Thymus (tissue), 11 donors: ENCODE measurements around the gene ATXN1. TPM values are rescaled to one million over a fixed set of nuclear protein-coding genes. Genes with fewer than 3 reads are reported as not detected.

ENCODE experiments used
- DNase-seq, 9 donors: peaks; one replicate each; pipeline ENCODE4 v3.0.0-alpha.2; 2013; ENCODE audit warnings: low spot score in 9 of 9, low read depth in 6 of 9, missing footprints in 1 of 9
- H3K27ac ChIP-seq, 2 donors: one replicate each; pipeline ENCODE4 v1.5.1; 2013; ENCODE audit warnings: control low read depth in 1 of 2, low read depth in 1 of 2, low read length in 1 of 2, mild to moderate bottlenecking in 1 of 2, moderate library complexity in 1 of 2
- H3K27me3 ChIP-seq, 2 donors: one replicate each; pipeline ENCODE4 v1.5.1; 2013; ENCODE audit warnings: low read length in 1 of 2; ENCODE audit not compliant: control insufficient read depth in 2 of 2, insufficient read depth in 1 of 2
- H3K36me3 ChIP-seq, 2 donors: one replicate each; pipeline ENCODE4 v1.5.1; 2013; ENCODE audit warnings: low read length in 1 of 2, mild to moderate bottlenecking in 1 of 2, moderate library complexity in 1 of 2; ENCODE audit not compliant: control insufficient read depth in 2 of 2, insufficient read depth in 2 of 2
- H3K4me1 ChIP-seq, 2 donors: one replicate each; pipeline ENCODE4 v1.5.1; 2013; ENCODE audit warnings: low read length in 2 of 2; ENCODE audit not compliant: control insufficient read depth in 2 of 2, insufficient read depth in 2 of 2
- H3K4me3 ChIP-seq, 2 donors: one replicate each; pipeline ENCODE4 v1.5.1; 2013; ENCODE audit warnings: low read length in 2 of 2, control low read depth in 1 of 2, mild to moderate bottlenecking in 1 of 2
- H3K9me3 ChIP-seq, 2 donors: one replicate each; pipeline ENCODE4 v1.5.1; 2013; ENCODE audit warnings: low read length in 1 of 2, mild to moderate bottlenecking in 1 of 2; ENCODE audit not compliant: control insufficient read depth in 2 of 2, insufficient read depth in 1 of 2
- WGBS: extraction: QIAGEN DNeasy Blood & Tissue Kit; methylation state at CpG from one replicate; pipeline ENCODE4 v1.1.7; 2013; 5-methylcytosine and 5-hydroxymethylcytosine counted together
- polyA plus RNA-seq: library from polyadenylated mRNA; stranded (reverse); fragments of 200-250 nt; gene quantifications from one replicate; pipeline ENCODE4 v1.2.3, GENCODE V29; 2013
- total RNA-seq: library from RNA; stranded (reverse); fragments of 120-200 nt; gene quantifications from one replicate; pipeline ENCODE4 v1.2.4, GENCODE V29; 2013
- donor health status: healthy.

Gene ATXN1
- total and polyA plus RNA-seq, 2 donors = 6.8 to 7.1 TPM

DNA sequence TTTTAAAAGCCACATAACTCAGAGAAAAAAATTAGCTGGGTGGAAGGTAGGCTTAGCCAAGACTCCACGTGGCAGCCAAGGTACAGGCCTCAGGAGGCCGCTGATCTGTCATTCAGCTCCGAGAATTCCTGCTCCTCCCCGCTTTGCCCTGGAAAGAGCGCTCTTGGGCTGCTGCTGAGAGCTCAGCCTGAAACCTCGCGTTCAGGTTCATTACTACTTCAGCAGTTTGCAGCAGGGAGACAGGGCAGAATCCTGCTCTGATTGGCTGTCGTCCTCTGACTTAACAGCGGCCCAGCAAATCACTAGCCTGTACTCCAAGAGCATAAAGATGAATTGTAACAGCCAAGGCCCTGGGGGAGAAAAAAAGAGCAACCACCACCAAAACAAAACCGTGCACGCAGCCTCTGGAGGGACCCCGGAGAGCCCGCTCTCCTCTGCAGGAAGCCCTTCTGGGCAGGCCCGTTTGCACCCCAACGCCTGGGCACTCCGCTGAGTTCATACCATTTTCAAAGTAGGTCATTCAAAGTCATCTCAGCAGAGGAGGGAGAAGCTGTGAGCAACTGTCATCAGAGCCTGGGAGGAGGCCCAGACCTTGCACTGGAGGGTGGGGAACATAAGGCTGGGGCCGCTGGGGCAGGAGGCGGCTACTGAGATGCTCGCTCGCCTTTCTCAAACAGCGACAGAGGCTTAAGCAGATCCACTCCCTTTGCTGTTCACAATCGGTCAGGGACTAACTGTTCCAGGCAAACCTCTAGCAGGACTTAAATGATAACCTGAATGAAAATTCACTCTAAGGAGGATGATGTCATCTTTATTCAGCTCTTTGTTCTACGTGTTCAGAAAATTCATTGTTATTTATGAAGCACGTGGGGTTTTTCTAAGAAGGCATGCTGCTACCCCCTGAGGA lies 42.3 kb upstream of the ATXN1 start:
- peak in 2 of 9 donors; percentile 14 to 19 for DNase-seq
- 97% methylated on average over 24 of the region's 24 CpGs for WGBS
- Histone ChIP-seq H3K9me3 (no peaks in the 10 kb centered on the region), H3K36me3 (no peaks in the 10 kb centered on the region), H3K4me1 (no peaks in the 10 kb centered on the region), H3K27ac (no peak overlapping the region), H3K4me3 (no peak overlapping the region), H3K27me3 (no peaks in the 10 kb centered on the region)

DNA sequence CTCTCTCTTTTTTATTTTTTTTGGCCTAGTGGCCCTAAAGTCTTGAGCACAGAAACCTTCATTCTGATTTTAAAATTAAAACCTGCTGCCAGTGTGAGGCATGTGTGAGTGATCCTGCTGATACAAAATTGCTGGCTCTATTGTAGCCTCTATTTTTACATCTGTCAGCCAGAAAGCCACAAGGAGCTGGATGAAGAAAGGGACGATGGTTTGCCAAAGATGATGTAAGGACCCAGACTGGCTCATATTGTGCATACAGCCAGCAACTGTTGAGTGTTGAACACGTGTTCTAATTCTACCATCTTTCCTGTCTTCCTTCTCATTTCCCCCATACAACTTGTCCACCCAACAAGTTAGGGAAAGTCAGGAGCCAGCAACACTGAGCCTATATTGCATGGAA lies 40.8 kb upstream of the ATXN1 start:
- Histone ChIP-seq H3K4me1 (no peaks in the 10 kb centered on the region), H3K27me3 (no peaks in the 10 kb centered on the region), H3K27ac (no peak overlapping the region), H3K36me3 (no peaks in the 10 kb centered on the region), H3K4me3 (no peak overlapping the region), H3K9me3 (no peaks in the 10 kb centered on the region)
- no peak for DNase-seq
- 91% methylated on average over 2 of the region's 2 CpGs for WGBS

DNA sequence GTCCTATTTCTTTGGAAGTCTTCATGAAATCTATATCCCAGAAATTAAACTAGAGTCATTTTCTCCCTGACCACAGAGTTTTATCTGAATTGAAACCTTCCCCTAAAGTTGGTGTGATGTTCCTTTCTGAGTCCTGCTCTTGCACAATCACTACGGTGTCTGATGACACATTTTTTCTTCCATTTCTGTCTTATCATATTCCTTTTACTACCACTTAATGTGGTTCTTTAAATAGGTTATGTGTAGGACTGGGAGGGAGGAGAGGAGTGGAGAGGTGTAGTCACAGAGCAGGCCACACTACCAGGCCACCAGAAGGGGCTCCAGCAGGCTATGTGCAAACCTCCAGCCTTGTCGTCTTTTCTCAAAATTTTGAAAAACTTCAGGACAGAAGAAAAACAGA lies 39.7 kb upstream of the ATXN1 start:
- H3K27ac ChIP-seq = no peak overlapping the region
- 63% methylated on average over 2 of the region's 2 CpGs for WGBS

DNA sequence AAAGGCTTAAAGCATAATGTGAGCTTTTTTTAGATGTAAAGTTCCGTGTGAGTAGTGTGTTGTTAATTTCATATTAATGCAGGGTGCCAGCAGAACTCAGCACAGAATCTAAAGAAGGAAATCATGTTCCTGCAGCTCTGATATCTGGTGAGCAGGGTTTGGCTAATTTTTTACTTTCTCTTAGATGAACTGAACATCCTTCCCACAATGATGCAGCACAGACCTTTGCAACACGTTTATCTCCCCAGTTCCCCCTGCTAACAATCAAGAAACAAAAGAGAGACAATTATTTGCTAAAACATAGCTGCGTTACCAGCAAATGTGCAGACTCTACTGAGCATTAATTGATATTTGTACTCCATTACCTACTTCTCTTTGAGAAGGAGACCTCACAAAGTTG lies 39.1 kb upstream of the ATXN1 start:
- DNase-seq = no peak
- H3K27me3 ChIP-seq = no peaks in the 10 kb centered on the region
- no peaks in the 10 kb centered on the region for H3K9me3 ChIP-seq
- H3K36me3 ChIP-seq = no peaks in the 10 kb centered on the region
- 41% methylated on average over 3 of the region's 3 CpGs for WGBS
- no peak overlapping the region for H3K27ac ChIP-seq
- no peaks in the 10 kb centered on the region for H3K4me1 ChIP-seq
- H3K4me3 ChIP-seq = no peak overlapping the region

More for the DNA sequence above, 39.7 kb upstream of the ATXN1 start:
- no peak for DNase-seq
- Histone ChIP-seq H3K27me3 (no peaks in the 10 kb centered on the region), H3K4me3 (no peak overlapping the region), H3K9me3 (no peaks in the 10 kb centered on the region), H3K36me3 (no peaks in the 10 kb centered on the region), H3K4me1 (no peaks in the 10 kb centered on the region)

DNA sequence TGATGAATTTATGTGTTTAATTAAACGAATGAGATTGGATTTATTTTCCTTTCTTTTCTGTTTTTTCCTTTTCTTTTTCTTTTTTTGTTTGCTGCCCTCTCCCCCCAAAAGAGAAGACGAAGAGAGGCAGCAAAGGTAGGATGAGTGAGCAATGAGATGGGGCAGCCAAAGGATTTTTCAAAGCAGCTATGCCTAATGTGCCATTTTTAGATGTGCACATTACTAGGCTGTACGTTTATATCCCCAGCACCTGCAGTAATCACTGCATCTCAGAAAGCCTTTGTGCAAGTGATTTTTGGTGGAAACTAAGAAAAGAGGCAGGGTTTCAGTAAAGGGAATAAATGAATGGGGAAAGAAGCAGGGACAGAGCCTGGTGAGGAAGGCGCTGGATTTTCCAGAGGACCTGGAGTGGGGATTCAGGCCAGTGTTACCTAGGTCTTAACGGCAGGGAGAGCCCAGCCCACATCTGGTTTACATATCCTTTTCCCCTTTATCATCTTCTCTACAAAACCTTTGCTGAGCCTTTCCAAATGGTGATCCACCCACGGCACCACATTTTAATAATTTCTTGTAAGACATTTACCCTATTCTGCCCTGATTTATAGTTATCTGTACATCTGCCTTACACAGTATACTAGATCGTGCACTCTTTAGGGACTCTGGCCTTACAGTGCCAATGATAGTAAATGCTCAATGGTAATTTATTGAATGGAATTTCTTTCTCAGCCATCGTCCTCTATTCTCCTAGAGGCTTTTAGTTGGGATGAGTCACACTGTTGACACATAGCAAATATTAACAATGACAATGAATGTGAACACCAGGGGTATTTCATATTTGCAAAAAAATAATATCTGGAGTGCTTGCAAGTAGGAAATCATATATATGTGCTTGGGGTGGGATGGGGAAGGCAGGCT lies 38.3 kb upstream of the ATXN1 start:
- Histone ChIP-seq H3K27ac (no peak overlapping the region), H3K27me3 (no peaks in the 10 kb centered on the region), H3K9me3 (no peaks in the 10 kb centered on the region), H3K4me1 (no peaks in the 10 kb centered on the region), H3K36me3 (no peaks in the 10 kb centered on the region), H3K4me3 (no peak overlapping the region)
- WGBS = 93% methylated on average over 8 of the region's 8 CpGs
- DNase-seq = no peak

DNA sequence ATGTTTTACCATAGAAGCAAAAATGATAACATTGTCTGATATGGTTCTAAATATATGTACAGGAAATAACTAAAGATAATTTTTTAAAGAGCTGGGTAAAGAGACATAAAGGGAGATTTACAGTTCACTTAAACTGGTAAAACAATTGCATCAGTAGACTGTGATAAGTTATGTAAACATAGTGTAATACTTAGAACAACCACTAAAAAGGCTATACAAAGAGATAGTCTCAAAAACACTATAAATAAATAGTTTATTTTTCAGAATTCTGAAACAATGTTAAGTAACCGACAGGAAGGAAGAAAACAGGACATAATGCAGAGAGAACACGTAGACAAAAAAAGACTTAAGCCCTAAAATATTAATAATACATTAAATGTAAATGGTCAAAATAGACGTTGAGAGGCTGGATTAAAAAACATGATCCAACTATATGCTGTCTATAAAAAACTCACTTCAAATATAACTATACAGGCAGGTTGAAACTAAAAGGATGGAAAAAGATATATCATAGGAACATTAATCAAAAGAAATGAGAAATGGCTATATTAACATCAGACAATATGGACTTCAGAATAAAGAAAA lies 32.7 kb upstream of the ATXN1 start:
- Histone ChIP-seq H3K36me3 (no peaks in the 10 kb centered on the region), H3K27ac (no peak overlapping the region), H3K4me3 (no peak overlapping the region), H3K4me1 (no peaks in the 10 kb centered on the region), H3K9me3 (peaks cover 0 to 5% of the 10 kb centered on the region in 2 donors), H3K27me3 (no peaks in the 10 kb centered on the region)
- no peak for DNase-seq
- 97% methylated on average over 3 of the region's 3 CpGs for WGBS

DNA sequence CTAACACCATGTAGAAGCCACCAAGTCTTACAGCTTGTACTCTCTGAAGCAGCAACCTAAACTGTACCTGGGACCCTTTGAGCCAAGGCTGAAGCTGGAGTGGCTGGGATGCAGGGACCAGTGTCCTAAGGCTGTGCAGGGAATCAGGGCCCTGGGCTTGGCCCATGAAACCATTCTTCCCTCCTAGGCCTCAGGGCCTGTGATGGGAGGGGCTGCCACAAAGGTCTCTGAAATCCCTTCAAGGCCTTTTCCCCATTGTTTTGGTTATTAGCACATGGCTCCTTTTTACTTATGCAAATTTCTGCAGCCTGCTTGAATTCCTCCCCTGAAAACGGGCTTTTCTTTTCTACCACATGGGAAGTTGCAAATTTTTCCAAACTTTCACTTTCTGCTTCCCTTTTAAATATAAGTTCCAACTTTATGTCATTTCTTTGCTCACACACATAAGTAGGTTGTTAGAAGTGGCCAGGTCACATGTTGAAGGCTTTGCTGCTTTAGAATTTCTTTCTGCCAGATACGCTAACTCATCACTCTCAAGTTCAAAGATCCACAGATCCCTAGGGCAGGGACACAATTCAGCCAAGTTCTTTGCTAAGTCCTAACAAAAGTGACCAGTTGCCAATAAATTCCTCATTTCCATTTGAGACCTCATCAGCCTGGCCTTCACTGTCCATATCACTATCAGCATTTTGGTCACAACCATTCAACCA lies 28.2 kb upstream of the ATXN1 start:
- no peak for DNase-seq
- 94% methylated on average over 2 of the region's 2 CpGs for WGBS
- H3K4me1 ChIP-seq = no peaks in the 10 kb centered on the region
- no peak overlapping the region for H3K4me3 ChIP-seq
- no peaks in the 10 kb centered on the region for H3K27me3 ChIP-seq
- H3K9me3 ChIP-seq = peaks cover 0 to 6% of the 10 kb centered on the region in 2 donors
- H3K27ac ChIP-seq = no peak overlapping the region
- no peaks in the 10 kb centered on the region for H3K36me3 ChIP-seq

DNA sequence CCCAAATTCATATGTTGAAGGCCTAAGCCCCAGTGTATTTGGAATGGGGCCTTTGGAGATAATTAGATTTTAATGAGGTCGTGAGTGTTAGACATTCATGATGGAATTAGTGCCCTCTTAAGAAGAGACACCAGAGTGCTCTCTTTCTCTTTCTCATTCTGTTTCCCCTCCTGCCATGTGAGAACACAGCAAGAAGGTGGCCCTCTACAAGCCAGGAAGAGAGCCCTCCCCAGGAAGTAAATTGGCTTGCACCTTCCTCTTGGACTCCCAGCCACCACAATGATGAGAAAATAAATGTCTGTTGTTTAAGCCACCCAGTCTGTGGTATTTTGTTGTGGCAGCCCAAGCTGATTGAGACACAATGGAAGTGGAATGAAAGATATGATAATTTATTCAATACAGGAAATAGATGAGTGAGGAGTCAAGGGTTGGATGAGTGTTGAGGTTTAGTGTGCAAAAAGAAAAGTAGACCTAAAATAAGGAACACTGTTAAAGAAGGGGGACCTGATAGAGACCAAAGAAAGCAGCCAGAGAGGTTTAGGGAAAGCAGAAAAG lies 25.9 kb upstream of the ATXN1 start:
- no peak overlapping the region for H3K27ac ChIP-seq
- H3K4me1 ChIP-seq = no peaks in the 10 kb centered on the region
- no peaks in the 10 kb centered on the region for H3K27me3 ChIP-seq
- WGBS = 96% methylated on average over 1 of the region's 1 CpG
- H3K36me3 ChIP-seq = no peaks in the 10 kb centered on the region
- H3K9me3 ChIP-seq = peaks cover 0 to 6% of the 10 kb centered on the region in 2 donors
- DNase-seq = no peak
- no peak overlapping the region for H3K4me3 ChIP-seq
